Calu3 (cell line): ENCODE results near the gene FOXL2. TPM values are rescaled to one million over a fixed set of nuclear protein-coding genes. Genes with fewer than 3 reads are reported as not detected.

ENCODE experiments used
- BruUV-seq: library from RNA; stranded (reverse); fragments of 400-500 nt; replicated peaks from 2 replicates; lab custom pipeline; 2021; lab: Mats Ljungman, UMichigan
- CTCF ChIA-PET: fragments of 300-600 bp; sonication (Branson Sonifier 250); formaldehyde crosslinking; loops from one replicate; lab custom pipeline; 2022; ENCODE audit warnings: antibody characterized with exemption; lab: Charles Lee
- DNase-seq: peaks from one replicate; pipeline ENCODE4 v3.0.0; 2022
- H3K27ac Mint-ChIP-seq: one replicate; pipeline ENCODE4 v1.8.0; 2022; ENCODE audit warnings: mixed read lengths; ENCODE audit not compliant: unreplicated experiment
- H3K27me3 Mint-ChIP-seq: one replicate; pipeline ENCODE4 v1.8.0; 2022; ENCODE audit warnings: mixed read lengths; ENCODE audit not compliant: unreplicated experiment
- H3K36me3 Mint-ChIP-seq: one replicate; pipeline ENCODE4 v1.8.0; 2022; ENCODE audit warnings: mild to moderate bottlenecking, moderate library complexity, mixed read lengths; ENCODE audit not compliant: insufficient read depth, unreplicated experiment
- H3K4me1 Mint-ChIP-seq: one replicate; pipeline ENCODE4 v1.8.0; 2022; ENCODE audit warnings: mild to moderate bottlenecking, low read depth, mixed read lengths; ENCODE audit not compliant: unreplicated experiment
- H3K4me3 Mint-ChIP-seq: one replicate; pipeline ENCODE4 v1.8.0; 2022; ENCODE audit warnings: mild to moderate bottlenecking, low read depth, moderate library complexity, mixed read lengths; ENCODE audit not compliant: unreplicated experiment
- H3K9me3 Mint-ChIP-seq: one replicate; pipeline ENCODE4 v1.8.0; 2022; ENCODE audit warnings: low read depth, mixed read lengths; ENCODE audit not compliant: unreplicated experiment
- intact Hi-C: fragments of 100-400 bp; cut with micrococcal nuclease; formaldehyde crosslinking; loops from one replicate; pipeline ENCODE4 v1.10.0; 2022; ENCODE audit not compliant: unreplicated experiment
- total RNA-seq: library from RNA; stranded (reverse); gene quantifications from 2 replicates; pipeline ENCODE4 v1.2.3, GENCODE V29; 2022
- TF ChIP-seq, protein P1 (sequence below): fragments of 200-600 bp; IDR thresholded peaks from one replicate; pipeline ENCODE4 v1.8.0; 2022; ENCODE audit warnings: antibody characterized with exemption; ENCODE audit not compliant: unreplicated experiment

The FOXL2 gene
- total RNA-seq, 1 experiment from 2014 or later, result 0.42 TPM

DNA sequence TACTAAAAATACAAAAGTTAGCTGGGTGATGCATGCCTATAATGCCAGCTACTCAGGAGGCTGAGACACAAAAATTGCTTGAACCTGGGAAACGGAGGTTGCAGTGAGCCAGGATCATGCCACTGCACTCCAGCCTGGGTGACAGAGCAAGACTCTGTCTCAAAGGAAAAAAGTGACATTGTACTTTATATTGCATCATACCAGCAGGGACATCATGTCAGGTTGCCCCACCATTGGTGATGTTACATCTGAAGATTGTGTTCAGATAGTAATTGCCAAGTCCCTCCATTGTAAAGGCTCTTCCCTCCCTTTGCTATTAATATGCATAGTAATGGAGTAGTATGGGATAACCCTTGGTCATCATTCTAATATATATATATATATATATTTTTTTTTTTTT lies 44.8 kb downstream of the FOXL2 start:
- Mint-ChIP-seq H3K4me3 (no peak overlapping the region), H3K27ac (no peak overlapping the region), H3K27me3 (no peaks in the 10 kb centered on the region), H3K9me3 (no peaks in the 10 kb centered on the region), H3K36me3 (no peaks in the 10 kb centered on the region), H3K4me1 (peaks cover 8% of the 10 kb centered on the region)
- no TSS peak for BruUV-seq
- no peak for DNase-seq
- CTCF ChIA-PET, result interaction anchor here (0.6 kb wide), 1 partner anchor 13 kb away, joined by 4 read pairs; no protein-coding TSS in a partner anchor
- TF ChIP-seq, protein P1, sequence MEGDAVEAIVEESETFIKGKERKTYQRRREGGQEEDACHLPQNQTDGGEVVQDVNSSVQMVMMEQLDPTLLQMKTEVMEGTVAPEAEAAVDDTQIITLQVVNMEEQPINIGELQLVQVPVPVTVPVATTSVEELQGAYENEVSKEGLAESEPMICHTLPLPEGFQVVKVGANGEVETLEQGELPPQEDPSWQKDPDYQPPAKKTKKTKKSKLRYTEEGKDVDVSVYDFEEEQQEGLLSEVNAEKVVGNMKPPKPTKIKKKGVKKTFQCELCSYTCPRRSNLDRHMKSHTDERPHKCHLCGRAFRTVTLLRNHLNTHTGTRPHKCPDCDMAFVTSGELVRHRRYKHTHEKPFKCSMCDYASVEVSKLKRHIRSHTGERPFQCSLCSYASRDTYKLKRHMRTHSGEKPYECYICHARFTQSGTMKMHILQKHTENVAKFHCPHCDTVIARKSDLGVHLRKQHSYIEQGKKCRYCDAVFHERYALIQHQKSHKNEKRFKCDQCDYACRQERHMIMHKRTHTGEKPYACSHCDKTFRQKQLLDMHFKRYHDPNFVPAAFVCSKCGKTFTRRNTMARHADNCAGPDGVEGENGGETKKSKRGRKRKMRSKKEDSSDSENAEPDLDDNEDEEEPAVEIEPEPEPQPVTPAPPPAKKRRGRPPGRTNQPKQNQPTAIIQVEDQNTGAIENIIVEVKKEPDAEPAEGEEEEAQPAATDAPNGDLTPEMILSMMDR, result no peak
- intact Hi-C loops, result no loop called here

DNA sequence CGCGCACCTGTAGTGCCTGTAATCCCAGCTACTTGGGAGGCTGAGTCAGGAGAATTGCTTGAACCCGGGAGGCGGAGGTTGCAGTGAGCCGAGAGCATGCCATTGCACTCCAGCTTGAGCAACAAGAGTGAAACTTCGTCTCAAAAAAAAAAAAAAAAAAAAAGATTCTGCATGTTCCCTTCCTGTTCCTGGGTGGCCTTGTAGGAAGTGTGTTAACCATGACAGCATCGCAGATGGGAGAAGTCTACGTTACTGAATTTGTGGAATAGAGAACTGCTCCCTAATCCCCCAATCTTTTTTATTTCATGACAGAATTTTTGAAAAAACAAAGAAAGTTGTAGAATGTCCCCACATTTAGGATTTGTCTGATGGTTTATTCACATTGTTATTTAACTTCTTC lies 45.4 kb downstream of the FOXL2 start:
- Mint-ChIP-seq H3K9me3 (no peaks in the 10 kb centered on the region), H3K4me1 (peaks cover 8% of the 10 kb centered on the region), H3K27me3 (no peaks in the 10 kb centered on the region), H3K4me3 (no peak overlapping the region), H3K27ac (no peak overlapping the region), H3K36me3 (no peaks in the 10 kb centered on the region)
- CTCF ChIA-PET, result no interaction called here
- TF ChIP-seq, protein P1, result no peak
- BruUV-seq, result no TSS peak
- intact Hi-C loops, result no loop called here
- DNase-seq, result no peak

GRCh38 chr3:138899351-138899991 lies 47.5 kb downstream of the FOXL2 start:
- CTCF ChIA-PET, result interaction anchor here (0.6 kb wide), 1 partner anchor 33 kb away, joined by 6 read pairs; no protein-coding TSS in a partner anchor
- no peak overlapping the region for H3K27ac Mint-ChIP-seq
- no TSS peak for BruUV-seq
- H3K9me3 Mint-ChIP-seq, result no peaks in the 10 kb centered on the region
- intact Hi-C loops, result no loop called here
- no peak for DNase-seq
- H3K36me3 Mint-ChIP-seq, result no peaks in the 10 kb centered on the region
- no peak overlapping the region for H3K4me3 Mint-ChIP-seq
- TF ChIP-seq, protein P1, result no peak
- H3K27me3 Mint-ChIP-seq, result no peaks in the 10 kb centered on the region
- peaks cover 8% of the 10 kb centered on the region for H3K4me1 Mint-ChIP-seq

GRCh38 chr3:138898708-138899107 lies 48.2 kb downstream of the FOXL2 start:
- CTCF ChIA-PET, result interaction anchor here (0.9 to 1.5 kb wide), 5 partner anchors 9 to 25 kb away, joined by 3 to 8 read pairs (median 3); no protein-coding TSS in a partner anchor
- Mint-ChIP-seq H3K36me3 (no peaks in the 10 kb centered on the region), H3K4me1 (peaks cover 8% of the 10 kb centered on the region), H3K9me3 (no peaks in the 10 kb centered on the region), H3K4me3 (no peak overlapping the region), H3K27ac (no peak overlapping the region), H3K27me3 (no peaks in the 10 kb centered on the region)
- intact Hi-C loops, result no loop called here
- no peak for DNase-seq
- TF ChIP-seq, protein P1, result no peak
- no TSS peak for BruUV-seq
